HepG2 (cell line): Measurements from ENCODE around the gene ESYT3. TPM values are rescaled to one million over a fixed set of nuclear protein-coding genes. Genes with fewer than 3 reads are reported as not detected.

ENCODE experiments used
- ATAC-seq: fragments of 200-7000 bp; cut with Tn5 transposase; 3 replicates; pipeline ENCODE4 v1.9.1; 2020; ENCODE audit warnings: mild to moderate bottlenecking, moderate library complexity
- BruUV-seq: library from RNA; stranded (reverse); fragments of 400-500 nt; replicated peaks from 2 replicates; lab custom pipeline; 2021; lab: Mats Ljungman, UMichigan
- CTCF ChIA-PET: fragments of 300-600 bp; formaldehyde crosslinking; extraction: SDS; loops from one replicate; lab custom pipeline; 2021; ENCODE audit warnings: low total read pairs, inconsistent platforms, low intra/inter-chr PET ratio; lab: Yijun Ruan, JAX
- POLR2A ChIA-PET: fragments of 350-600 bp; sonication (Branson Sonifier 250); formaldehyde crosslinking; loops from one replicate; lab custom pipeline; 2020; ENCODE audit warnings: antibody characterized with exemption, inconsistent platforms; lab: Yijun Ruan, JAX
- DNase-seq: peaks from one replicate; pipeline ENCODE4 v3.0.0-alpha.2; 2015; ENCODE audit warnings: low spot score
- FAIRE-seq: peaks from 3 replicates; lab custom pipeline; 2011; peaks lifted over from hg19 to GRCh38; lab: Jason Lieb, UNC
- H2AFZ ChIP-seq: one replicate; pipeline ENCODE4 v1.6.1; 2011; ENCODE audit warnings: low read length, inconsistent platforms
- H3K27ac ChIP-seq: fragments of 300-600 bp; 3 replicates; pipeline ENCODE4 v1.8.0; 2011; ENCODE audit warnings: mixed run types, mild to moderate bottlenecking, mixed read lengths, low read length, inconsistent platforms; ENCODE audit not compliant: insufficient read depth; ENCODE audit errors: extremely low read length
- H3K27me3 ChIP-seq, 2 experiments: fragments of 200-600 bp in 1 of 2; 2 replicates in 1 of 2; 3 replicates in 1 of 2; pipeline versions ENCODE4 v1.6.0 to v1.8.0; 2011; ENCODE audit warnings: low read length in 2 of 2, mild to moderate bottlenecking in 2 of 2, moderate library complexity in 2 of 2, inconsistent platforms in 1 of 2; ENCODE audit not compliant: insufficient read depth in 2 of 2, control insufficient read depth in 1 of 2
- H3K36me3 ChIP-seq, 2 experiments: fragments of 200-600 bp in 1 of 2; replicated peaks in 1 of 2; 2 replicates in 1 of 2; 3 replicates in 1 of 2; pipeline versions ENCODE4 v1.5.1 to v1.8.0; 2011; ENCODE audit warnings: low read length in 2 of 2, inconsistent platforms in 1 of 2; ENCODE audit not compliant: insufficient read depth in 2 of 2, control insufficient read depth in 1 of 2
- H3K4me1 ChIP-seq: 2 replicates; pipeline ENCODE4 v1.5.1; 2012; ENCODE audit warnings: low read length, inconsistent platforms; ENCODE audit not compliant: insufficient read depth
- H3K4me2 ChIP-seq: 2 replicates; pipeline ENCODE4 v1.6.0; 2011; ENCODE audit warnings: low read depth, low read length, inconsistent platforms
- H3K4me3 ChIP-seq, 3 experiments: fragments of 200-600 bp in 1 of 3; sonication (generic), shearing (Covaris generic) in 1 of 3; replicated peaks in 1 of 3; 2 replicates each; pipeline ENCODE4 v1.5.1; 2011 to 2016; ENCODE audit warnings: low read length in 3 of 3, inconsistent platforms in 2 of 3, low read depth in 2 of 3, mild to moderate bottlenecking in 2 of 3, control low read depth in 1 of 3, mixed read lengths in 1 of 3; ENCODE audit not compliant: insufficient read depth in 1 of 3
- H3K79me2 ChIP-seq: one replicate; pipeline ENCODE4 v1.6.1; 2011; ENCODE audit warnings: low read length, inconsistent platforms; ENCODE audit not compliant: insufficient read depth
- H3K9ac ChIP-seq: 2 replicates; pipeline ENCODE4 v1.6.0; 2011; ENCODE audit warnings: mild to moderate bottlenecking, low read depth, low read length, inconsistent platforms; ENCODE audit not compliant: insufficient read depth
- H3K9me3 ChIP-seq: 2 replicates; pipeline ENCODE4 v1.5.1; 2012; ENCODE audit warnings: mild to moderate bottlenecking, low read length
- H4K20me1 ChIP-seq: 2 replicates; pipeline ENCODE4 v1.6.0; 2011; ENCODE audit warnings: inconsistent platforms, mild to moderate bottlenecking, low read length, moderate library complexity; ENCODE audit not compliant: insufficient read depth
- ATRX ChIP-seq: sonication (generic); formaldehyde crosslinking; IDR thresholded peaks from 2 replicates; pipeline ENCODE4 v1.4.0; 2020; ENCODE audit warnings: missing genetic modification reagents, borderline replicate concordance
- DBP ChIP-seq: sonication (generic); formaldehyde crosslinking; IDR thresholded peaks from 2 replicates; pipeline ENCODE4 v1.4.0; 2020; ENCODE audit warnings: missing genetic modification reagents; ENCODE audit errors: not compliant biosample characterization
- FOSL1 ChIP-seq: sonication (generic); formaldehyde crosslinking; IDR thresholded peaks from 2 replicates; pipeline ENCODE4 v1.9.0; 2021; ENCODE audit warnings: missing genetic modification reagents, borderline replicate concordance
- HOXA7 ChIP-seq: sonication (generic); formaldehyde crosslinking; IDR thresholded peaks from 2 replicates; pipeline ENCODE4 v1.8.1; 2022; ENCODE audit warnings: mild to moderate bottlenecking, missing genetic modification reagents, moderate library complexity
- ISL2 ChIP-seq: sonication (generic); formaldehyde crosslinking; IDR thresholded peaks from 2 replicates; pipeline ENCODE4 v1.5.0; 2020; ENCODE audit warnings: missing genetic modification reagents
- PHF5A ChIP-seq: IDR thresholded peaks from one replicate; pipeline ENCODE4 v1.6.1; 2018; ENCODE audit warnings: low read depth, missing genetic modification reagents; ENCODE audit not compliant: unreplicated experiment
- POGK ChIP-seq: sonication (generic); formaldehyde crosslinking; conservative IDR thresholded peaks from 2 replicates; pipeline ENCODE4 v1.8.0; 2022; ENCODE audit warnings: mild to moderate bottlenecking, moderate library complexity, missing genetic modification reagents
- SIN3B ChIP-seq: fragments of 150-350 bp; IDR thresholded peaks from 2 replicates; pipeline ENCODE4 v1.6.1; 2014; ENCODE audit warnings: low read length
- ZNF138 ChIP-seq: sonication (generic); formaldehyde crosslinking; IDR thresholded peaks from 2 replicates; pipeline ENCODE4 v1.5.0; 2020; ENCODE audit warnings: mild to moderate bottlenecking, low read depth, missing genetic modification reagents
- ZNF160 ChIP-seq: sonication (generic); formaldehyde crosslinking; IDR thresholded peaks from 2 replicates; pipeline ENCODE4 v1.8.0; 2022; ENCODE audit warnings: mild to moderate bottlenecking, inconsistent platforms, missing genetic modification reagents
- ZNF225 ChIP-seq: sonication (generic); formaldehyde crosslinking; IDR thresholded peaks from 2 replicates; pipeline ENCODE4 v1.4.0; 2020; ENCODE audit warnings: mild to moderate bottlenecking, missing genetic modification reagents
- ZNF264 ChIP-seq: sonication (generic); formaldehyde crosslinking; IDR thresholded peaks from 2 replicates; pipeline ENCODE4 v1.4.0; 2020; ENCODE audit warnings: missing genetic modification reagents
- ZNF33B ChIP-seq: sonication (generic); formaldehyde crosslinking; IDR thresholded peaks from 2 replicates; pipeline ENCODE4 v1.5.1; 2020; ENCODE audit warnings: mild to moderate bottlenecking, missing genetic modification reagents
- ZNF567 ChIP-seq: sonication (generic); formaldehyde crosslinking; IDR thresholded peaks from 2 replicates; pipeline ENCODE4 v1.8.1; 2023; ENCODE audit warnings: mild to moderate bottlenecking, missing genetic modification reagents, borderline replicate concordance
- ZNF572 ChIP-seq: sonication (generic); formaldehyde crosslinking; IDR thresholded peaks from 2 replicates; pipeline ENCODE4 v1.5.1; 2020; ENCODE audit warnings: mild to moderate bottlenecking, missing genetic modification reagents
- ZNF772 ChIP-seq: sonication (generic); formaldehyde crosslinking; IDR thresholded peaks from 2 replicates; pipeline ENCODE4 v1.5.0; 2020; ENCODE audit warnings: mild to moderate bottlenecking, missing genetic modification reagents
- ZNF777 ChIP-seq: sonication (generic); formaldehyde crosslinking; IDR thresholded peaks from 2 replicates; pipeline ENCODE4 v1.4.0; 2020; ENCODE audit warnings: missing genetic modification reagents
- ZNF784 ChIP-seq: sonication (generic); formaldehyde crosslinking; IDR thresholded peaks from 2 replicates; pipeline ENCODE4 v1.5.1; 2020; ENCODE audit warnings: missing genetic modification reagents, mild to moderate bottlenecking, borderline replicate concordance
- WGBS: methylation state at CpG from one replicate; pipeline ENCODE4 v1.1.6; 2017; ENCODE audit warnings: low lambda C conversion rate; 5-methylcytosine and 5-hydroxymethylcytosine counted together
- in situ Hi-C: cut with HindIII; loops from 2 replicates; pipeline ENCODE4 v1.10.0; 2017; ENCODE audit warnings: low pct_unique_long_range_greater_than_20kb; ENCODE audit not compliant: extremely low pct_ligation_motif_present
- intact Hi-C: fragments of 100-400 bp; cut with micrococcal nuclease; formaldehyde crosslinking; loops from one replicate; pipeline ENCODE4 v1.10.0; 2022; ENCODE audit not compliant: unreplicated experiment
- polyA plus RNA-seq, 8 experiments: library from polyadenylated mRNA; depleted of rRNA in 3 of 8; stranded (reverse) in 7 of 8; unstranded in 1 of 8; fragments of >200 nt; fragmentation: Illumina TruSeq in 4 of 8; extraction: Trizol in 4 of 8; gene quantifications; 2 replicates each; pipeline versions ENCODE4 v1.2.1 to v1.2.3, GENCODE V29; 2011 to 2016; ENCODE audit warnings: low read depth in 4 of 8, missing spikeins in 1 of 8, mixed read lengths in 1 of 8; ENCODE audit not compliant: insufficient read depth in 1 of 8
- total RNA-seq, 5 experiments: library from RNA; depleted of rRNA; stranded (reverse); fragments of >200 nt; fragmentation: Illumina TruSeq; extraction: Trizol; gene quantifications; 2 replicates each; pipeline ENCODE4 v1.2.3, GENCODE V29; 2016; ENCODE audit warnings: low read depth in 1 of 5
- TF ChIP-seq, protein P1 (sequence below): IDR thresholded peaks from 2 replicates; pipeline ENCODE4 v1.6.1; 2018; ENCODE audit warnings: missing genetic modification reagents, mild to moderate bottlenecking, missing compliant biosample characterization

The ESYT3 gene
- total and polyA plus RNA-seq, 2 of the 13 experiments (the other 11 are each of a cell fraction or from before 2014, with no cell fraction given) = 1.5 to 4.1 TPM

DNA sequence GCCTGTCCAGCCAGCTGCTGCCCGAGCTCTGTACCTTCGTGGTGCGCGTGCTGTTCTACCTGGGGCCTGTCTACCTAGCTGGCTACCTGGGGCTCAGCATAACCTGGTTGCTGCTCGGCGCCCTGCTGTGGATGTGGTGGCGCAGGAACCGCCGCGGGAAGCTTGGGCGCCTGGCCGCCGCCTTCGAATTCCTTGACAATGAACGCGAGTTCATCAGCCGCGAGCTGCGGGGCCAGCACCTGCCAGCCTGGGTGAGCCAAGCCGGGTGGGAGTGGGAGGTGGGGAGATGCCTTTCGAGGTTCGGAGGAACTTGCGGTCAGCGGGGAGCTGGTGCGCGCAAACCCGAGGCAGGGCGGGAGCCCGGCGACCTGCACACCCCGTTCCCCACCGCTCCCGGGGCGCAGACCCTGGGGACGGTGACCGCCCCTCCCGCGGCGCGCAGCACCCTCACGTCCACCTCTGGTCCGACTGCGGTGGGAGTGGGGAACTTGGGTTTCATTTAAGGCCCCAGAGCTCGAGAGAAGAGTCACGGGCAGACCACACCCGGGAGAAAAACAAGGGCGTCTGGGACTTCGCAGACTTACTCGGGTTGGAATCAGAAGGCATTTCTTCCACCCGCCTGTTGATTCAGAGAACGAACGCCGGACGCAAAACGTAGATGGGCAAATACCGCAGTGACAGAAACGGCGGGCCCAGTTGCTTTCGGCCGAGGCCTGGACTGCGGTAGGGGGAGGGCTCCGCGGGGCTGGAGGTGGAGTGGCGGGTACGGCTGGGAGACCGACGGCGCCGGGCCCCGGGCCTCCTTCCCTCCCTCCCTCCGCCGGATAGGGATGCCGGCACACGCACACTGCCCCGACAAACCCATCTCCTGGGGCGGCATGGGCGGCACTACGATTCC, 708 bp downstream of the ESYT3 start:
- intact Hi-C loops (loop anchor here (2.0 kb wide), 1 partner anchor 36 kb away; no protein-coding TSS in a partner anchor), in situ Hi-C loops (no loop called here)
- Histone ChIP-seq H2AFZ (no peak overlapping the region), H3K27ac (no peak overlapping the region), H3K4me2 (peak overlapping the region; percentile 79), H3K4me3 (peak overlapping the region; percentile 38 to 68 (median 47)), H3K9ac (0 out of 2 replicates have a peak overlapping the region, but pooled peaks have one; percentile 5), H3K79me2 (no peaks in the 10 kb centered on the region), H3K36me3 (no peaks in the 10 kb centered on the region), H3K27me3 (peaks cover 0 to 4% of the 10 kb centered on the region in 2 experiments; a peak in 3 of 5 replicates), H3K4me1 (peaks cover 19% of the 10 kb centered on the region), H4K20me1 (no peaks in the 10 kb centered on the region), H3K9me3 (no peaks in the 10 kb centered on the region)
- POLR2A ChIA-PET = interaction anchor here (0.8 to 1.6 kb wide), 7 partner anchors 16 to 480 kb away, joined by 3 to 6 read pairs (median 3); partner anchors contain the start of genes ARMC8 and CEP70
- WGBS = 87% methylated on average over 28 of the region's 78 CpGs
- CTCF ChIA-PET = no interaction called here
- no TSS peak for BruUV-seq
- no peak for FAIRE-seq
- no peak for DNase-seq
- ATAC-seq = no peak
- TF ChIP-seq ISL2 (CRISPR knock-in tag) (no peak), ZNF138 (CRISPR knock-in tag) (no peak), ZNF567 (CRISPR knock-in tag) (peak; percentile 37; the same call in 1 of the 2 replicates), ZNF33B (CRISPR knock-in tag) (no peak), ZNF264 (CRISPR knock-in tag) (no peak), POGK (CRISPR knock-in tag) (no peak), ZNF572 (CRISPR knock-in tag) (0 out of 2 replicates have a peak, but pooled peaks have one; percentile 16), ATRX (no peak), SIN3B (no peak), ZNF784 (CRISPR knock-in tag) (peak; percentile 8; the same call in 1 of the 2 replicates), PHF5A (CRISPR knock-in tag) (no peak), ZNF777 (CRISPR knock-in tag) (peak; percentile 14; the same call in 1 of the 2 replicates), DBP (peak; percentile 3), ZNF225 (CRISPR knock-in tag) (no peak), ZNF160 (CRISPR knock-in tag) (no peak), HOXA7 (CRISPR knock-in tag) (peak; percentile 79), ZNF772 (CRISPR knock-in tag) (0 out of 2 replicates have a peak, but pooled peaks have one; percentile 2), FOSL1 (CRISPR knock-in tag) (0 out of 2 replicates have a peak, but pooled peaks have one; percentile 2)
- TF ChIP-seq, protein P1, sequence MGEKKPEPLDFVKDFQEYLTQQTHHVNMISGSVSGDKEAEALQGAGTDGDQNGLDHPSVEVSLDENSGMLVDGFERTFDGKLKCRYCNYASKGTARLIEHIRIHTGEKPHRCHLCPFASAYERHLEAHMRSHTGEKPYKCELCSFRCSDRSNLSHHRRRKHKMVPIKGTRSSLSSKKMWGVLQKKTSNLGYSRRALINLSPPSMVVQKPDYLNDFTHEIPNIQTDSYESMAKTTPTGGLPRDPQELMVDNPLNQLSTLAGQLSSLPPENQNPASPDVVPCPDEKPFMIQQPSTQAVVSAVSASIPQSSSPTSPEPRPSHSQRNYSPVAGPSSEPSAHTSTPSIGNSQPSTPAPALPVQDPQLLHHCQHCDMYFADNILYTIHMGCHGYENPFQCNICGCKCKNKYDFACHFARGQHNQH = no peak
